ENCODE results near the gene FGFRL1.
A peak's percentile ranks its signal among the peaks of the same experiment; 100 is the strongest.
"Not testable (repeated sequence)": the region's sequence is repeated elsewhere in the genome, so short reads cannot be mapped to it uniquely, and the experiment has no call there.

Gene FGFRL1

GRCh38 chr4:991451-992296, 19.8 kb upstream of the FGFRL1 start:
- no peak for DNase-seq

DNA sequence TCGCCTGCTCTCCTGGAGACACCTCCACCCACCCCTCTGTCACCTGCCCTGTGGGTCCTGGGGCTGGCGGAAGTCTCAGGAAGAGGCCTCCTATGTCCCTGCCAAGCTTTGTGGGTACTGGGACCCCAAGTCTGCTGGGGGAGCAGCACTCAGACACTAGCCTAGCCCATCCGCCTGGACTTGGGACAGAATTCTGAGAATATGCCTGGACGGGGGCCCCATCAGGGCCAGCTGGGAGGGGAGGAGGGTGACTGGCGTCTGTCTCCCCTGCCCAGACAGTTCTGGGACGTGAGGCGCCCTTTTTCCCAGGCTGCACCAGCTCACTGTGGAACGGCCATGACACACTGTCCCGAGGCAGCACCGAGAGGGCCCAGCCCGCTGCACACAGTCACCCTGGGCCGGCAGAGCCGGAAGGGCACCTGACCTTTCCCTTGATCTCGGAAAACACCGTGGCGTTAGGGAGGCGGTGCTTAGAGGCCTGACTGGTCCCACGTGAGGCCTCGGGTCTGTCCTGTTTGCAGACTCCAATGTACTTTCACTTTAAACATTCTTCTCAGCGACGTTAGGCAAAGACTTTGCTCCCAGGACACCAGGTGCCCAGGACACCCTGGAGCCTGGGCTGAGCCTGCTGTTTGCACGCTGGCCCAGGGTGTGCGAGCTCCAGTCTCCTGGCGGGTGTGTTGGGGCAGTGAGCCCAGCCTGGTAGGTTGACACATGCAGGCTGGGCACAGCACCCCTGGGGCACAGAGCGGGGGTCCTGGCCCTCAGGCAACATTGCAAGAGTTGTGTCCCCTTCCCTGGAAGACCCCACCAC, 18.9 kb upstream of the FGFRL1 start:
- DNase-seq: no peak

GRCh38 chr4:993111-994029, 18.1 kb upstream of the FGFRL1 start, which contains the start of gene SLC26A1:
Gene SLC26A1, minus strand, starts transcription at chr4:993404. Its CDS starts 1,701 bp downstream, at chr4:991703.
- no peak for DNase-seq

DNA sequence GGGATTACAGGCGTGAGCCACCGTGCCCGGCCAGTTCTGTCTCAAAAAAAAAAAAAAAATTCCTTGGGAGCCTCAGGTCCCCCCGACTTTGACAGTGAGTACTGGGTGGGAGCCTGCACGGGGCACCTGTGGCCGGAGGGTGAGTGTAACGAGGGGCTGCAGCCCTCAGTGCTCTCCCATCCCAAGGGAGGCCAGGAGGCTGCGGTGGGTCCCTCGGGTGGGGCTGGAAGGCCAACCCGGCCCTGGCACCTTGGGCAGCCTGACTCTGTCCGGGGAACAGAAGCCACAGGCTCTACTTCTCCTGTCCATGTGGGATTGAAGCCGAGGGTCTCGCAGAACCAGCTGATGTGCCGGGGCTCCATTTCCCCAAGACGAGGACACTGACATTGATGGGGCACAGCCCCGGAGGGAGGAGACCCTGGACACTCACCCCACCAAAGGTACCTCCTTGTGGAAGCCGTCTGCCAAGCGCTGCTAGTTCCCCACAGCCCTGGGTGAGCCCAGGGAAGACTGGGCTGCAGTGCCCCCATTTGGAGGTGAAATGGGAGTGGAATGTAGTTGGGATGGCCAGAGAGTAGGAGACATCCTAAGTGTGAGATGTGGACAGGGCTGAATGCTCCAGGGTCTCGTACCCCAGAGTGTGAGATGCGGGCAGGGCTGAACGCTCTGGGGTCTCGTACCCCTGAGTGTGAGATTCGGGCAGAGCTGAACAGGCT, 16.0 kb upstream of the FGFRL1 start:
- no peak for DNase-seq

DNA sequence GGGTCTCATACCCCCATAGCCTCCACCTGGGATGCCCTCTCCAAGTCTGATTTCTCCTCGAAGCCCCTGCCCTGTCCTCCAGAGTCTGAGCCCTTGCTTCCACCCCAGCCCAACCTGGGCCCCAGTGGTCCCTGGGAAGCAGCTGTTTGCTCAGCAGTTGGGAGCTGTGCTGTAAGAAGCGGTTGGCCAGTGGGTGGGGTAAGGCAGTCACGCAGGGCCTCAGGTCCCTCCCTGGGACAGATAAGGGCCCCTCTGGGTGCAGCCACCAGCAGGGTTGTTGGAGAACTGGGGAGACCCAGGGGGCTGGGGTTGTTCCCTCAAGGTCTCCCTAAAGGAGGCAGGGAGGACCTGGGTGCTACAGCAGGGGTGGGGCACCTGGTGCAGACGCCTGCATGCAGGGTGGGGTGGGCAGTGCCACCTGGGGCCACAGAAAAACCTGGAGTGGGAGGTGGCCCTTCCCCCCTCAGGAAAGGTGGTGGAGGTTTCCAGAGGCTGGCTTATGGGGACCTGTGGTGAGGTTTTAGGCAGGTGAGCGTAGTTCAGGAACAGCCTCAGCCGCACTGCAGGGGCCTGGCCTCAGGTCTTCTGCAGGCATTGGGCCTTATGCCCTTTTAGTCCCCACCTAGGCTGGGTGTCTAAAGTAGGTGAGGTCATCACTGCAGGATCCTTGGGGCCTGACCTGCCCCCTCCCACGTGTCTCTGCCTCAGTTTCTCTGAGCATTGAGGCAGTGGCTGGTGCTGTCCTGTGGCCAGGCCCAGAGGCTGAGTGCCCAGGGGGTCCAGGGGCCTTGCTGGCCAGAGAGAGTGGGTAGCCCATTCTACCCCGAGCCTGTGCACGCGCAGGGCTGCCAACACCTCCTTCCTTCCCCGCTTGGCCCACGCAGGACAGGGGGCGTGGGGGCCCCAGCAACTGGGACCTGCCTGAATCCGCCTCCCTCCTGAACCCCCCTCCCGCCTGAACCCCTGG, 15.1 kb upstream of the FGFRL1 start:
- no peak for DNase-seq

GRCh38 chr4:996997-997374, 14.4 kb upstream of the FGFRL1 start:
- no peak for DNase-seq

DNA sequence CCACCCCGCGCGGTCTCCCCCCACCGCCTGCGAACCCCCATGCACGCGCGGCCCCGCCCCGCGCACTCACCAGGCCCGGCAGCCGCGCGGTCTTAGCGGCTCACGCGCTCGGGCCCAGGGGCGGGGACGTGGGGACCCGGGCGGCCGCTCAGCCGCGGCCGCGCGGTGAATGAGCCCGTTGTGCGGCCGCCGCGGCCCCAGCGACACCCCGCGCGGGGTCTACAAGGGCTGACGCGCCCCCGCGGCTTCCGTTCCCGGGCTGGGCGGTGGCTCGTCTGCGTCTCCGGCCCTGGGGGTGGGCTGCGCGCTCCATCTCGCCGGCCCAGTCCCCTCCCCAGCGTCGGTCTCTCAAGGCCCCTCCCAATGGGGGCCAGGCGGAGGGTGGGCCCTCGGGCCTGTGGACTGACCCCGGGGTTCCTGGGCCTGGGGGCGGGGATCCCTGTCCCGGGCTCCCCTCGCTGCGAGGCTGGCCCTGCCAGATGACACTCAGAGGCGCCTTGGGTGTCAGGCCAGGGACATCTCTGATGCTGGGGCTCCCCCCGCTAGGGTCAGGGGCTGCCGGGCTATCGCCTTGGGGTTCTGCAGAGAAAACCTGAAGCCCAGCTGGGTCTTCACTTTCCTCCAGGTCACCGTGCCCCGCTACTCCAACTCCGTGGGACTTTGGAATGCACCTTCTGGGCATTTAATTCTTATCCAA, 13.9 kb upstream of the FGFRL1 start:
- peak in 17 of 51 donors; percentile 12 to 69 (median 33) for DNase-seq

DNA sequence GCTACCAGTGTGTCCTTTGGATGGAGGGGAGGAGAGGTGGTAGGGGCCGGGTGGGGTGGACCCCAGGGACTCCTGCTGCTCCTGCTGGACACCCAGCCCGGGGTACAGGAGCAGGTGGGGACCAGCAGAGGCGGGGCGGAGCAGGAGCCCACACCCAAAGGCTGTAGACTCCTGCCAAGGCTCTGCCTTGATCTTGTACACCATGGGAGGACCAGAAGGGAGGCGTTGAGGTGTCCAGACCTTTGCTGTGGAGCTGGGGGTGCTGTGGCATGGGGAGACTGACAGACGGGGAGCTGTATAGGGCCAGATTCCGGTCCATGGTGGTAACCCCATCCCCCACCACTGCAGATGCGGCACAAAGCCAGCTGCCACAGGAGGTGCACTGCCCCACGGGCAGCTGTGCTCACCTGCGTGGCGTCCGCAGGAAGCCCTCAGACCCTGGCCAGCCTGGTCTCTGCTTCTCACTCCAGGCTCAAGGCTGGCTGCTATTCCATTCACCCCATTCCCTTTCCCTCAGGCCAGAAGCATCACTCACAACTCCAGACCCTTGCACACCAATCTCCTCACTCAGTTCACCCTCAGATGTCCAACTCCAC, 13.2 kb upstream of the FGFRL1 start:
- DNase-seq: no peak

DNA sequence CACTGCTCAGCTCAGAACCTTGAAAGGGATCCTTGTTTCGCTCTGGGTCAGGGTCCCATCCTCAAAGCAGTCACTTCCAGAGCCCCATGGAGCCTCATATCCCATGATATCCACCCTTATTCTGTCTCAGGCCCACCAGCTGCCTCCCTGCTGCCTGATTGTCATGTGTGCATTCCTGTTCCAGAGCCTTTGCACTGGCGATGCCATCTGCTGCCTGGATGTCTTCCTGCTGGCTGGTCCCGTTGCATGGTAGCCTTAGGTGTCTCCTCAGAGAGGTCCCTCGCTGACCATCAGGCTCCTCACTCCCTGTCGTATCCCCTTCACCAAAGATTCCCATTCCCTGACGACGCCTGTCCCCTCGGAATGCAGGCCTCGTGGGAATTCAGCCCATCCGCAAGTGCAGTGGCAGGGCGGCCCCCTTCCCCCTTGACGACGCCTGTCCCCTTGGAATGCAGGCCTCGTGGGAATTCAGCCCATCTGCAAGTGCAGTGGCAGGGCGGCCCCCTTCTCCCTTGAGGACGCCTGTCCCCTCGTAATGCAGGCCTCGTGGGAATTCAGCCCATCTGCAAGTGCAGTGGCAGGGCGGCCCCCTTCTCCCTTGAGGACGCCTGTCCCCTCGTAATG, 12.1 kb upstream of the FGFRL1 start:
- DNase-seq: not testable (repeated sequence)

- no peak for DNase-seq
These were observed 11.5 kb upstream of the FGFRL1 start for GRCh38 chr4:999882-1000425.

GRCh38 chr4:1000686-1001260, 10.7 kb upstream of the FGFRL1 start:
- no peak for DNase-seq

- no peak for DNase-seq
These were observed 9.8 kb upstream of the FGFRL1 start for GRCh38 chr4:1001561-1002130.

DNA sequence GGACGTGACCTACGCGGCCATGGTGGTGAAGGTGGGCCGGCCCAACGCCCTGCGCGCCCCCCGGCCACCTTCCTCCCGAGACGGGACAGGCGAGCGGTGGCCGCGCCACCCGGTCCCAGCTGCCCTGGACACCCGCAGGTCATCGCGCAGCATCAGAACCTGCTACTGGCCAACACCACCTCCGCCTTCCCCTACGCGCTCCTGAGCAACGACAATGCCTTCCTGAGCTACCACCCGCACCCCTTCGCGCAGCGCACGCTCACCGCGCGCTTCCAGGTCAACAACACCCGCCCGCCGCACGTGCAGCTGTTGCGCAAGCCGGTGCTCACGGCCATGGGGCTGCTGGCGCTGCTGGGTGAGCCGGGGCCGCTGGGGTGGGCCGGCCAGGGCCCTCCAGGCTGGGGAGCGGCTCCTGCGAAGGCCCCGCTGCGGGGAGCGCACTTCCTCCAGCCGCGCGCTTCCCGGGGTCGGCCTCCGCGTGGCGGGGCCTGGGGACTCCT, 9.2 kb upstream of the FGFRL1 start:
- DNase-seq: no peak

- DNase-seq: no peak
These were observed 8.7 kb upstream of the FGFRL1 start for GRCh38 chr4:1002631-1003251.

GRCh38 chr4:1003271-1004070, 8.0 kb upstream of the FGFRL1 start:
- DNase-seq: no peak

DNA sequence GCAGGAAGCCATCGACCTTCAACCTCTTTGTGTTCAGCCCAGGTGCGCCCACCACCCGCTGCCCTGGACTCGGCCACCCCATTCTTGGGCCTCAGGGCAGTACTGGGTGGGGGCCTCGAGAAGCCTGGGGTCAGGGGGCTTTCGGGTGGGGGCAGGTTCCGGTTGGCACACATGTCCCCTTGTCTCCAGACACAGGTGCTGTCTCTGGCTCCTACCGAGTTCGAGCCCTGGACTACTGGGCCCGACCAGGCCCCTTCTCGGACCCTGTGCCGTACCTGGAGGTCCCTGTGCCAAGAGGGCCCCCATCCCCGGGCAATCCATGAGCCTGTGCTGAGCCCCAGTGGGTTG, 7.4 kb upstream of the FGFRL1 start:
- DNase-seq: no peak

Measured in hypothalamus (tissue), 51 donors.